NCI-H2196 (cell line): ENCODE measurements around the gene GRIK4.
"Not testable (repeated sequence)": the region's sequence is repeated elsewhere in the genome, so short reads cannot be mapped to it uniquely, and the experiment has no call there.

Experiments used
- DNase-seq: peaks from one replicate; lab custom pipeline; 2025; ENCODE audit not compliant: unreplicated experiment; lab: John Stamatoyannopoulos, UW

The GRIK4 gene

GRCh38 chr11:120727752-120728151 lies 216.2 kb downstream of the GRIK4 start:
- DNase-seq = no peak

- no peak for DNase-seq
These were observed 223.5 kb downstream of the GRIK4 start for GRCh38 chr11:120735035-120735434.

GRCh38 chr11:120738516-120739046 lies 227.0 kb downstream of the GRIK4 start:
- no peak for DNase-seq

- no peak for DNase-seq
These were observed 228.2 kb downstream of the GRIK4 start for GRCh38 chr11:120739780-120740179.

GRCh38 chr11:120740380-120740779 lies 228.8 kb downstream of the GRIK4 start:
- DNase-seq = no peak

- no peak for DNase-seq
These were observed 232.8 kb downstream of the GRIK4 start for GRCh38 chr11:120744016-120744994.

GRCh38 chr11:120746376-120746775 lies 234.8 kb downstream of the GRIK4 start:
- no peak for DNase-seq

- DNase-seq = no peak
These were observed 235.5 kb downstream of the GRIK4 start for GRCh38 chr11:120746836-120747609.

- peak; percentile 14 for DNase-seq
These were observed 236.6 kb downstream of the GRIK4 start for GRCh38 chr11:120747850-120748814.

- no peak for DNase-seq
These were observed 237.8 kb downstream of the GRIK4 start for GRCh38 chr11:120749395-120749794.

- no peak for DNase-seq
These were observed 239.3 kb downstream of the GRIK4 start for GRCh38 chr11:120750647-120751549.

- no peak for DNase-seq
These were observed 240.0 kb downstream of the GRIK4 start for GRCh38 chr11:120751550-120751949.

- DNase-seq = no peak
These were observed 241.1 kb downstream of the GRIK4 start for GRCh38 chr11:120752668-120753067.

- no peak for DNase-seq
These were observed 245.4 kb downstream of the GRIK4 start for GRCh38 chr11:120756931-120757330.

- DNase-seq = no peak
These were observed 247.5 kb downstream of the GRIK4 start for GRCh38 chr11:120759046-120759445.

- not testable (repeated sequence) for DNase-seq
These were observed 254.2 kb downstream of the GRIK4 start for GRCh38 chr11:120765710-120766109.

- no peak for DNase-seq
These were observed 254.8 kb downstream of the GRIK4 start for GRCh38 chr11:120766318-120766717.

GRCh38 chr11:120768949-120769348 lies 257.4 kb downstream of the GRIK4 start:
- no peak for DNase-seq

- DNase-seq = no peak
These were observed 258.4 kb downstream of the GRIK4 start for GRCh38 chr11:120769906-120770305.
